HCT116 (cell line): ENCODE results near the gene ZMYM2.

Experiments used
- POLR2AphosphoS5 ChIP-seq: IDR thresholded peaks from 2 replicates; pipeline ENCODE4 v1.6.1; 2011; ENCODE audit warnings: mild to moderate bottlenecking, low read depth, low read length, moderate library complexity
- TF ChIP-seq, protein P1 (sequence below): IDR thresholded peaks from 2 replicates; pipeline ENCODE4 v1.6.1; 2012

DNA sequence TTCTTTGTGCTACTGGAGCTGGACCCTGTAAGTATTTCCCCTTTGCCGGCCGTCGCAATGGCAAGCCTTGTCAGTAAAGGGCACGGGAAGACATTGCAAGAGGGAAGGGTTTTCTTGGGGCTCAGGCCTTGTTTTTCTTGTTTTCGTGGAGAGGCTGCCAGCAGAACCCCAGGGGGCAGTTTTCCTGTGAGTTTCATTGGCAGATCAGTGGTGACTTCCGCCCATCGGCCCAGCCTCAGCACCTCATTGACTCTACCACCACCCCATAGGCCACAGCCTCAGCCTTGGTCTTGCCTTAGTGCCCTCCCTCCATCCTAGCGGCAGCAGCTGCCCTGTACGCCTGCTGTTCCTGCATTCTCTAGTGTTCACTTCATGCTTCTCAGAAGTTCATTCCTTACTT lies 140.8 kb downstream of the ZMYM2 start:
- TF ChIP-seq, protein P1, sequence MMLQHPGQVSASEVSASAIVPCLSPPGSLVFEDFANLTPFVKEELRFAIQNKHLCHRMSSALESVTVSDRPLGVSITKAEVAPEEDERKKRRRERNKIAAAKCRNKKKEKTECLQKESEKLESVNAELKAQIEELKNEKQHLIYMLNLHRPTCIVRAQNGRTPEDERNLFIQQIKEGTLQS: no peak
- no peak for TF ChIP-seq POLR2AphosphoS5
